GM21619 (cell line): Measurements from ENCODE around the gene KANSL2.
A peak's percentile ranks its signal among the peaks of the same experiment; 100 is the strongest.
"Not testable (repeated sequence)": the region's sequence is repeated elsewhere in the genome, so short reads cannot be mapped to it uniquely, and the experiment has no call there.

Experiments used
- ATAC-seq: cut with Tn5 transposase; IDR thresholded peaks from one replicate; pipeline ENCODE4 v1.9.1; 2021; ENCODE audit not compliant: unreplicated experiment

The KANSL2 gene

DNA sequence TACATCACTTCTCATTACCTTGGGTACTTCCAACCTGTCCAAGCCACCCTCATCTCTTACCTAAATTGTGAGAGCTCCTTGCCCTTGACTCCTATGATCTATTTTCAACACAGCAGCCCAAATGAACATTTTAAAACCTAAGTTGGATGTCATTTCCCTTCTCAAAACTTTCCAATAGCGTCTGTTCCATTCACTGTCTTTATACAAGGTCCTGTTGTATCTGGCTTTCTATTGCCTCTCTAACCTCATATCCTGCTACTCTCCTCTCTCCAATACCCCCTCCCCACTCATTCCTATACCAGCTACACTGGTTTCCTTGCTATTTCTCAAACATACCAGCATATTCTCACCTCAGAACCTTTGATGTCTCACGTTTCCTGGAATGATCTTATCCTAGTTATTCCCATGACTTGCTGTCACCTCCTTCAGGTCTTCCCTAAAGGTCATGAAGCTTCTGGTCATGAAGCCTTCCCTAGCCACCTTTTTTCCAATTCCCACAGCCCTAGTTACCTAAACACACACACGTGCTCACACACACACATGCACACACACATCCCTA lies 4.1 kb upstream of the KANSL2 start:
- ATAC-seq = no peak

DNA sequence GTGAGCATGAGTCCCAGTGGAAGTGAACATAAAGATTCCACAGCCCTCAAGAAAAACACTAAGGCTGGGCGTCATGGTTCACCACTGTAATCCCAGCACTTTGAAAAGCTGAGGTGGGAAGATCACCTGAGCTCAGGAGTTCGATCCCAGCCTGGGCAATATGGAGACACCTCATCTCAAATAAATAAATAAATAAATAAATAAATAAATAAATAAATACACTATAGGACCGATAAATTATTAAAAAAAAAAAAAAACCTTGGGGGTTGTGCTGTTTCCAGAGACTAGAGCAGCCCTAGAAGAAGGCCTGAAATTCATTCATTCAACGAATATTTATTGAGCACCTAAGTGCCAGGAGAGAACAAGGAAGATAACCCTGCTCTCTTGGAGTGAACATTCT lies 1.5 kb upstream of the KANSL2 start:
- no peak for ATAC-seq

DNA sequence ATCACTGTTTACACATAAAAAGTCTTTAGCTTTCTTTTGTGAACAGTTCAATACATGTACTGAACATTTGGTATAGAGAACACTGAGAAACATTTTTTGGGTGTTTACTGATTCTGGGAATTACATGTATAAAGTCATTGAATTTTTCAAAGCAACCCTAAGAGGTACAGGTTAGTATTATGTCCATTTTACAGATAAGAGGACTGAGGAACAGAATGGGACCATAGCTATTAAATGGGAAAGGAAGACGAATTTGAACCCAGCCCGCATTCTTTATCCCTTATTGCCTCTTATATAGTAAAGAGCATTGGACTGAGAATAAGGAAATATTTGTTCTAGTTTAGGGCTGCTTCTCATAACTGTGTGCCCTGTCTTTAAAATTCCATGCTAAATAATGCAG lies 889 bp upstream of the KANSL2 start:
- no peak for ATAC-seq

DNA sequence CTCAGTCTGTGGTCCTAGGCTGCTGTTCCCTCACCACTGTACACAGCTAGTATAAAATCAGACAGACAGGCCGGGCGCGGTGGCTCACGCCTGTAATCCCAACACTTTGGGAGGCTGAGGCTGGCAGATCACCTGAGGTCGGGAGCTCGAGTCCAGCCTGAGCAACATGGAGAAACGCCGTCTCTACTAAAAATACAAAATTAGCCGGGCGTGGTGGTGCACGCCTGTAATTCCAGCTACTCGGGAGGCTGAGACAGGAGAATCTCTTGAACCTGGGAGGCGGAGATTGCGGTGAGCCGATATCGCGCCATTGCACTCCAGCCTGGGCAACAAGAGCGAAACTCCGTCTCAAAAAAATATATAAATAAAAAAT lies 481 bp upstream of the KANSL2 start:
- ATAC-seq = not testable (repeated sequence)

DNA sequence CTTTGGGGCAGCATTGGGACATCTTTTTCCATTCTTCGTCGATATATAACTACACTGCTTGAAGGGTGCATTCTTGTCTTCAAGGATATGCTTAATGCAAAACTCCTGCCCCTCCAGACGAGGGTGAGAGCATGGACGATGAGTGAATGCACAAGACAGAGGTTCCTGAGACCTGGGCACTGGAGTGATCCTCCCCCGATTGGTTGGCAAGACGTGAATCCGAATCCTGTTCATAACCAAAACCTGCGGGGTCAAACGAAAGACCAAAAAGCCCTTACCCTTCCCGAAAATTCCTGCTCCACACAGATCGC lies 684 bp downstream of the KANSL2 start:
- ATAC-seq = no peak

DNA sequence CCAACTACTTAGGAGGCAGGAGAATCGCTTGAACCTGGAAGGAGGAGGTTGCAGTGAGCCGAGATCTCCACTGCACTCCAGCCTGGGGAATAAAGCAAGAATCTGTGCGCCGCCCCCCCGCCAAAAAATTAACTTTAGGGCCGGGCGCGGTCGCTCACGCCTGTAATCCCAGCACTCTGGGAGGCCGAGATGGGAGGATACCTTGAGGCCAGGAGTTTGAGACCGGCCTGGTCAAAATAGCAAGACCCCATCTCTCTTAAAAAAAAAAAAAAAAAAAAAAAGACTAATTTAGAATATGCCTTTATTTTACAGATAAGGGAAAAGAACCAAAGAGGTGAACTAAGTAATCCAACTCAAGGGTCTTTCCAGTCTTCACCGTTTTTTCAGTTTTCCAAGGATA lies 1.2 kb downstream of the KANSL2 start:
- ATAC-seq = no peak

DNA sequence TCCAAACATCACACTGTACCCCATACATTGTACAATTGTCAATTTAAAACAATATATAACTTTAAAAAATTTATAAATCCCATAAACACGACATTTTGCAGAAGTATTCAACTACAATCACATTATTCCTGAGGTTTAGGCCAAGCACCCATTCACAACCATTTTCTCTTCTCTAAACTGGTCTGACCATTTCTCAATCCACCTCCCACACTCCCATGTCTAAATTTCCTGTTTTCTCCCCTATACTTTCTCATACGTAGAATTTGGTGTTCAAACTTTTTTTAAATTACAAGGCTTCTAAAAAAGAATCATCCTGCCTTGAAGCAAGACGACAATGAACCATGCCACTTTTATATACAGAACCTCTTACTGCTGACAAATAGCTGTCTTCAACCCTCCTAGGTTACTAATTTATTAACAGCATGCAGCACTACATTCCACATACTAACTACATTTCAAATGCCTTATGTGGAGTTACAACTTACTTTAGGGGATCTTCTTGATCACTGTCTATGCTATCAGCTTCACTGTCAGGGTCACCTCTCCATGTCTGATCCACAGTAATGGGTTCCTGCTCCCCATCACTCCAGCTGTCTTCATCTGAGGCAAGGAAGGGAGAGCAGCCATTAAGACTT lies 3.4 kb downstream of the KANSL2 start:
- ATAC-seq = no peak

DNA sequence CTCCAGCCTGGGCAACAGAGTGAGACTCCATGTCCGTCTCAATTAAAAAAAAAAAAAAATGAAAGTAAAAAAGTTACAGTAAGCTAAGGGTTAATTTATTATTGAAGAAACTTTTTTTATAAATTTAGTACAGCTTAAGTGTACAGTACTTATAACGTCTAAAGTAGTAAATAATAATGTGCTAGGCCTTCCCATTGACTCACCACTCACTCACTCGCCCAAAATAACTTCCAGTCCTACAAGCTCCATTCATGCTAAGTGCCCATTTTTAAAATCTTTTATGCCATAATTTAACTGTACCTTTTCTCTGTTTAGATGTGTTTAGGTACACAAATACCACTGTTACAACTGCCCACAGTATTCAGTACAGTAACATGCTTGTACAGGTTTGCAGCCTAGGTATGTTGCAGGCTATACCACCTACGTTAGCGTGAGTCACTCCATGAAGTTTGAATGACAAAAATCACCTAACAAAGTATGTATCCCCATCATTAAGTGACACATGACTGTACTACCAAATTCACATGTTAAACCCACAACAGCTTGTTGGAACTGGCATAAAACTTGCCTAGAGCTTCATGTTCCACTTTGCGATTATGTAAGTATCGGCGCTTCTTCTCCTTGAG lies 10.7 kb downstream of the KANSL2 start:
- ATAC-seq = no peak

DNA sequence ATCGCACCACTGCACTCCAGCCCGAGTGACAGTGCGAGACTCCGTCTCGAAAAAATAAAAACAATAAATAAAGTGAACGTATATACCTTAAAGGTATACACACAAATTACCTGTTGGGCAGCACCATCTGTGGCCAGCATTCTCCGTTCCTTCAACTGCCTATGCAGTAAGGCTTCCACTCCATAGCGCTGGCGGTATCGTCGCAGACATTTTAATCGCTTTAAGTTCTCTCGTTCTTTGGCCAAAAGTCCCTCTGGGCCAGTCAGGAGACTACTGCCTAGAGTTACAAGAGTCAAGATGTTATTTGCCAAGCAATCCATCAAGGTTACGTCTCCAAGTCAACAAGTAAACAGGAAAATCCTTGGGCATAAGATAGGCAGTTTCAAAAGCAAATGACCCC lies 13.0 kb downstream of the KANSL2 start:
- ATAC-seq = no peak

DNA sequence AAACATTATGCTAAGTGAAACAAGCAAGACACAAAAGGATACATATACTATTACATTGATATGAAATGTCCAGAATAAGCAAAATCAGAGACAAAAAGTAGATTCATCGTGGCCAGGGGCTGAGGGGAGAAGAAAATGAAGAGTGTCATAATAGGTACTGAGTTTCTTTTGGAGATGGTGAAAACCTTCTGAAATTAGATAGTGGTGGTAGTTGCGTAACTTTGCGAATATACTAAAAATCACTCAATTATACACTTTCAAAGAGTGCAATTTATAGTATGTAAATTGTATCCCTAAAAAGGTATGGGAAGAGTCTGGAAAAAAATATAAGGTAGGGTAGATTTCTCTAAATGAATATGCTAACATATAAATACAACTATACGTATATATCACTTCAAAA lies 22.2 kb downstream of the KANSL2 start:
- ATAC-seq = no peak

DNA sequence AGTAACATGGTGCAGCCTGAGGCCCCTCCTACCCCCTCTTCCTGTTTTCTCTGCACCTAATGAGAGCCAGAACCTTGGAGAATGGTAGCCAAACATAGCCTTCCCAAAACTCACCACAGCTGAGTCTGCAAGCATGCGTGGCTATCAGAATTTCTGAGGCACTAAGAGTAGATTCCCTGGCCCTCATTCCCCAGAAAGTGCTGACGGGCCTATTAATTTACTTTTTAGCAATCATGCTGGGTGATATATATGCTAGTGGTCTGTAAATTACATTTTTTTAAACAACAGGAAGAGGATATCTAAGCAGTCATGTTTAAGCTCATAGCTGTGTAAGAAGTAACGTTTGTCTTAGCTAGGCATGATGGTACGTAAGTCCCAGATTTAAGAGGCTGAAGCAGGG lies 30.4 kb downstream of the KANSL2 start:
- ATAC-seq = no peak

DNA sequence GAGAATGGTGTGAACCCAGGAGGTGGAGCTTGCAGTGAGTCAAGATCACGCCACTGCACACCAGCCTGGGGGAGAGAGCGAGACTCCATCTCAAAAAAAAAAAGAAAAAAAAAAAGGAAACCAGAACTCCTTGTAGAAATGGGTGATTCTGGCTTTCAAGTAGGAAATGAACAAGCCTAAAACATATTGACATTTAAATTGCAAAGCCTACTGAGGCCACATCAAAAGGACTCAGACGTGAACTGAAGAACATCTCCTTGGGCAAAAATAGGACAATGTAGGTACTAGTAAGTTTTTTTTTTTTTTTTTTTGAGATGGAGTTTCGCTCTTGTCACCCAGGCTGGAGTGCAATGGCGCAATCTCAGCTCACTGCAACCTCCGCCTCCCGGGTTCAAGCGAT lies 36.7 kb downstream of the KANSL2 start:
- not testable (repeated sequence) for ATAC-seq

DNA sequence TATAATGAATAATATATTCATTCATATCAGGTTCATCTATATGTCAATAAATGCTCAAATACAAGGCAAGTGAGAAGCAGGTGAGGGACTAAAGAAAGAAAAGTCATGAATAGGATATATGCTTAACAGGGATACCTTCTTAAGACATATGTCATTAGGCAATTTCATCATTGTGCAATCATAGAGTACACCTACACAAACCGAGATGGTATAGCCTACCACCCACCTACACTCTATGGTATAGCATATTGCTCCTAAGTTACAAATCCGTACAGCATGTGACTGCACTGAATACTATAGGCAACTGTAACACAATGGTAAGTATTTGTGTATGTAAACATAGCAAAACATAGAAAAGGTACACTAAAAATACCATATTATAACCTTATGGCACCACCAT lies 39.0 kb downstream of the KANSL2 start:
- ATAC-seq = no peak

DNA sequence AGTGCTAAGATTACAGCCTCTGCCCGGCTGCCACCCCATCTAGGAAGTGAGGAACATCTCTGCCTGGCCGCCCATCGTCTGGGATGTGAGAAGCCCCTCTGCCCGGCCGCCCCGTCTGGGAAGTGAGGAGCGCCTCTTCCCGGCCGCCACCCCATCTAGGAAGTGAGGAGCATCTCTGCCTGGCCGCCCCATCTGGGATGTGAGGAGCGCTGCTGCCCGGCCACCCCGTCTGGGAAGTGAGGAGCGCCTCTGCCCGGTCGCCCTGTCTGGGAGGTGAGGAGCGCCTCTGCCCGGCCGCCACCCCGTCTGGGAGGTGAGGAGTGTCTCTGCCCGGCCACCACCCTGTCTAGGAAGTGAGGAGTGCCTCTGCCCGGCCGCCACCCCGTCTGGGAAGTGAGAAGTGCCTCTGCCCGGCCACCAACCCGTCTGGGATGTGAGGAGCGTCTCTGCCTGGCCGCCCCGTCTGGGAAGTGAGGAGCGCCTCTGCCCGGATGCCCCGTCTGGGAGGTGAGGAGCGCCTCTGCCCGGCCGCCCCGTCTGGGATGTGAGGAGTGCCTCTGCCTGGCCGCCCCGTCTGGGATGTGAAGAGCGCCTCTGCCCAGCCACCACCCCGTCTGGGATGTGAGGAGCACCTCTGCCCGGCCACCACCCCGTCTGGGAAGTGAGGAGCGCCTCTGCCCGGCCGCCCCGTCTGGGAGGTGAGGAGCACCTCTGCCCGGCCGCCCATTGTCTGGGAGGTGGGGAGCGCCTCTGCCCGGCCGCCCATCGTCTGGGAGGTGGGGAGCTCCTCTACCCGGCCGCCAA lies 40.1 kb downstream of the KANSL2 start:
- not testable (repeated sequence) for ATAC-seq

DNA sequence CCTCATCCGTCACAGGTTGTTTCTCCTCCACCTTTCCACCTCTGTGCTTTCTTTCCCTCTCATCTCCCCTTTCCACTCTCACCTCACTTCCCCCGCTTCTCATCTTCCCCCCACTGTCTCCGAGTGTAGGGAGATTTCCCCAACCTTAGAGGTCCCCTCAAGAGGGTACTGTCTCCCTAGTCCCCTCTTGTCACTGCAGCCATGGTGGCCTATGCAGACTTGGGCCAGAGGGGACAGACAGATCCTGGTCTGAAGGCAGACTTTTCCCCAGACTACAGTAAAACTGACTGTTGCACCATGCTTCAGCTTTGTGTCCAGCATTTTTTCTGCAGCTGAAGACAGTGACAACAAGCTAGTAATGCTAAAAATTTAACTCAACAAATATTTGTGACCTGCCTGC lies 41.2 kb downstream of the KANSL2 start:
- no peak for ATAC-seq

DNA sequence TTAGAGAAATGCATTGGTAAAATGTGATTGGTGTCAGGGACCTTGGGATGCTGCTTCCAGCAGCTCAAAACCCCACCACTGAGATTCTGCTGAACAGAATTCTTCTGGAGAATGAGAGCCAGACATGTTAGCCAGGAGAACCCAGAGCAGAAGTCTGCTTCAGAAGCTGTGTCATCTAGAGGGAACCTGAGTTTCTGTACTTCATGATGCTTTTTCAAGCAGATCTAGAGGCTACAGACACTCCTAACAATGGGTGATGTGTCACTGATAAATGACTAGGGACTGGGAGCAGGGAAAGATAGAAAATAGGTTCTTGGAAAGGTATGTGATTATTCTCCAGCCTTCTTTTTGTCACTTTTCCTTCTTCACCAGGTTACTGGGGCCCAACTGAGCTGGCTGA lies 41.6 kb downstream of the KANSL2 start:
- ATAC-seq = no peak

DNA sequence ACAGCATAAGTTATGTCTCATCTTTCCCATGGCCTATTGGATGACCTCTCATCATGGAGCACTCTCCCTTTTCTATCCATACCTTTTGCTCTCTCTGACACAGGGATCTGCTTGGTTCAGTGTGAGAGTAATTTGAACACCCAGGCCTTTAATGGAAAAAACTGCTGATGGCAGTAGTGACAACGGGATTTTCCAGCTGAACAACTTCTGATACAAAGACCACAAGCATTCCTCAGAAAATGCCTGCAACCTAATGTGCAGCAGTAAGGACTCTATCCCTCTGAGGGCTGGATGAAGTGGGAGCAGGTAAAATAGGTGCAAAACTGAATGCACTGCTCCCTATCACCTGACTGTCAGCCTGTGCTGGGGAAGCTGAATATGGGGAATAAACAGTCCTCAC lies 51.0 kb downstream of the KANSL2 start:
- no peak for ATAC-seq

DNA sequence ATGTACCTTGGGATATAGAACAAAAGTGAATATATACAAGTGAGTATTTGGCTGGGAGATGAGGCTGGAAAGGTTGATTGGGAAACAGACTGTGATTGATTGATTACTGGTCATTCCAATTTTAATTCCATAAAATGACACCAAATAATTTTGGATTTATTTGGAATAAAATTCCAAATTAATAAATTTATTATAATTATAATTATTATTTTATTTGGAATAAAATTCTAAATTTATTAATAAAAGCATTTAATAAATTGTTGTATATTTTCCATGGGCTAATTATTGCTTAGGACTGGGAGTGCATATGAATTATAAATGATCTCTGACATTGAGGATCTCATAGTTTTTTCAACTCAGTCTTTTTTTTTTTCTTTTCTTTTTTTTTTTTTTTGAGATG lies 51.7 kb downstream of the KANSL2 start:
- ATAC-seq = no peak

DNA sequence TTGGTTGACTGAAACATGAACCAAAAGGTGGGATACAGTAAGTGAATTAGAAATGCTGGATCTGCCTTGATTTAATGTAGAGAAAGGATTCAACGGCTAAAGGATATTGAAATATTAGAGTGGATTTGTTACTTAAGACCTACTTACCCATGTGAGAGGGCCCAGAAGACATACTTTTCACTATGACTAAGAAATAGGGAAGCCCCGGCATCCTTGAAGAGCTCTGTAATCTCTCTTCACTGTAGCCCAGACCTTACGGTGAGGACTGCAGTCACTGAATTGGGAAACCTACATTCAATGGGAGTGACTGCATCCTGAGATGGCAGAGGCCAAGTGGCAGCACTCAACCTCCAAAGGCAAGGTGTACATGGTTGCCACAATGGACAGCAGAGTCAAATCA lies 52.5 kb downstream of the KANSL2 start:
- no peak for ATAC-seq

DNA sequence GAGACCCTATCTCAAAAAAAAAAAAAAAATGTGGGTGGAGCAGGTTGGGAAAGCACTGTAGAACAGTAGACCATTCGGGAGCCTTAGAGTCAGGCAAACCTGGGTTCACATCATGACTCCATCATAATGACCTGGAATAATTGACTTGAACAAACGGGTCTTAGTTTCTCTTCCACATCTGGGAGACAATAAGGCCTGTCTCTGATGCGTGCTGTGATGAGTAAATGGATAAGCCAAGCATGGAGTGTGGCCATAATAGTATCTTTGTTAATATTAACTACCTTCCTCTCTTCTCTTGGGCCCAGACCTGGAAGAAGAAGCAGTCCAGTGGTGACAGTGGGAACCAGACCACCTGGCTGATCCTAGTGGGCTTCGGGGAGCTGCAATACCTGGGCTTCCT lies 54.5 kb downstream of the KANSL2 start:
- ATAC-seq = no peak

DNA sequence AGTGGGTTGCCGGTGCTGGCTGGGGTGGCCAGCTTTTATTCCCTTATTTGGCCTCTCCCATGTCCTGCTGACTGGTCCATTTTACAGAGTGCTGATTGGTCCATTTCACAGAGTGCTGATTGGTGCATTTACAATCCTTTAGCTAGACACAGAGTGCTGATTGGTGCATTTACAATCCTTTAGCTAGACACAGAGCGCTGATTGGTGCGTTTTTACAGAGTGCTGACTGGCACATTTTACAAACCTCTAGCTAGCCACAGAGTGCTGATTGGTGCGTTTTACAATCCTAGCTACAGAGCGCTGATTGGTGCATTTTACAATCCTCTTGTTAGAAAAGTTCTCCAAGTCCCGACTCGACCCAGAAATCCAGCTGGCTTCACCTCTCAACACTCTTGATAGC lies 59.0 kb downstream of the KANSL2 start:
- not testable (repeated sequence) for ATAC-seq

DNA sequence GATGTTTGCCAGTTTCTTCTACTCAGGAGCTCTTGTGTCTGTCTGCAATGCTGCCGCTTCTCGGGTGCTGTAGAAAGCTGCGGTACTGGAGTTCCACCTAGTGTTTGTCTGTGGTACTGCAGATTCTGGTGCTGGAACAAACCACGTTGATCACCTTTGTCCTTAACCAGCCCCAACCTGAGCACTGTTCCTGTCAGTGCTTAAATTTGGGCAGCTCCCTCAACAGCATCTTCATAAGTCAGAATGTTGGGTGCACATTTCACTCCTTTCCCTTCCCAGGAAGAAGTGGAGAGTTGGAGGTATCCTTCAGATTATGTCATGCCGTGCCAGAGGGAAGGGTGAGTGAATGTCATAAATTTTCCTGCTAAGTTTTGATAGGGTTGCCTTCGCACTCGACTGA lies 63.5 kb downstream of the KANSL2 start:
- ATAC-seq = peak; percentile 64
